Non-pigmented ciliary epithelial cell (primary cell): ENCODE results near the gene PSG2.
"Not testable (repeated sequence)": the region's sequence is repeated elsewhere in the genome, so short reads cannot be mapped to it uniquely, and the experiment has no call there.

Experiments
- DNase-seq: peaks from one replicate; pipeline ENCODE4 v3.0.0-alpha.2; 2010; ENCODE audit warnings: low read depth

Gene PSG2

DNA sequence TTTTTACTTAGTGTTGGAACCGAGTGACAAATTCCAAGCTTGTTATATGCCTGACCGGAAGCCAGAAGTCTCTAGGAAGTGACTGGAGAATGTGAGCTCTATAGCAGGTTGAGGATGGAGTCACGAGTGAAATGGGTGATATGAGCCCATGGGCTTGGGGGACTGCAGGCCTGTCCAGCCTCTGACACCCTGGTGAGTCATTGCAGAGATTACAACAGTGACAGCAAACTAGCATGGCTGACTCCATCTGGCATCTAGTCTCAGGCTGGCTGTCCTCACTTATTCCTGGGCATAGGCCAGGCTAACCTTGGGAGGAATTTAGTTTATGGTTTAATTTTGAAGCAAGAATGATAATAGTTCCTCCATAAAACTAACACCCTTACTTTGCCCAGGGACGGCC, 4.6 kb downstream of the PSG2 start:
- DNase-seq, result peak; percentile 43

DNA sequence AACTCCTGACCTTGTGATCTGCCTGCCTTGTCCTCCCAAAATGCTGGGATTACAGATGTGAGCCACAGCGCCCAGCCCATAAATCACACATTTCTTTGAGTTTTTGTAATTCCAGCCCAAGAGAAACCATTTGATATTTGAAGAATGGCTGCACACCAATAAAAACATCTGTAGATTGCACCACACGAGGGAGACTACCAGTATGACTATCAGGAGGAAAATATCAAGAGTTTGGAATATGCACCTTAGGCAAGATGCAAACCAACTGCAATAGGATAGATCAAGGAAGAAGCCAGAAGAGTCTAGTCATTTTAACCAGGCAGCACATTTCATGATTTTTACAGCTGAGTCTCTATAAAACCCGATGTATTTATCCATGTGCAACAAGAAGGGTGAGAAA, 20.1 kb downstream of the PSG2 start:
- DNase-seq, result not testable (repeated sequence)

DNA sequence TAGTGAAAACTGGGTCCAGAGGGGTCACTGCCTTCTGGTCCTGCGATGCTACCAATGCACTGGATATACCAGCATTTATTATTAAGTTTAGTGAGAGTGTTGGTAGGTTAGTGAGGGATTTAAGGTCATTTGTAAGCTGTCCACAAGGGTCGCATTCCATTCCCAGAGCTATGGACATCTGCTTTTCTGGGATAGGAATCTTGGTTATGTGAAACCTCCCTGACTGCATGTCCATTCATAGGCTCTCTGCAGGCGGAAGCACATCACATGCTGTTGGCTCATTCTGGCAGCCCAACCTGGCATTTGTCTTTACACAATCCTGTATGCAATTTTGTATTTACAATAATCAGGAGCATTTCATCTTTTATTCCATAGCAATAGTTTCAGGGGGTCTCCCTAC, 21.2 kb downstream of the PSG2 start:
- not testable (repeated sequence) for DNase-seq

DNA sequence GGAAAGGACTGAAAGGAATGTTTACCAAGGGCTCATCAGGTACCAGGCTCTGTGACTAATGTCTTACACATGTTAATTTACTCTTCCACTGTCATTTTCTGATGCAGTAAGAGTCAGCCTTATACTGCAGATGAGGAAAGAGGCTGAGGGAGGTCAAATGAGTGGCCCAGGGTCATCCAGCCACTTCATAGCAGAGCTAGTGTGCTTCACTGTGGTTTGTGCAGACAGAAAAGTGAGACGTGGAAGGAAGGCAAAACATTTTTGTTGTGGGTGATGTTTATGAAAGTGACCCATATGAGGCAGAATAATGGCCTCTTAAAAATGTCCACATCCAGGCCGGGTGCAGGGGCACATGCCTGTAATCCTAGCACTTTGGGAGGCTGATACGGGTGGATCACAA, 22.2 kb downstream of the PSG2 start:
- not testable (repeated sequence) for DNase-seq

DNA sequence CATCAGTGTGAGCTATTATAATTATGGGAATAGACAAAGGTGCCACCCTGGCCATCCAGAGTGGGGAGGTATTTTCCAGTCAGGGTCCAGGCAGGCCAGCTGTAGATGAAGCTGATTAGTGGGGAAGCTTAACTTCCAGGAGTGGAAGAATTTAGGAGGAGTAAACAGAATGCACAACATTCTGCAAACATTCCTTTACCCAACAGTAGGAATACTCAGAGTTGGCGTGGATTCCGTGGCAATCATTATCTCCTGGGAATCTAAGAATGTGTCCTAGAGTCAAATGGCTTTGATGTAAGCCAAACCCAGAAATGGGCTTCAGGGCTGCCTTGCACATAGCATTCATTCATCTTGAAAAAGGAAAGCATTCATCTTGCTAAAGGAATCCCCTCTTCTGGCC, 23.0 kb downstream of the PSG2 start:
- not testable (repeated sequence) for DNase-seq

DNA sequence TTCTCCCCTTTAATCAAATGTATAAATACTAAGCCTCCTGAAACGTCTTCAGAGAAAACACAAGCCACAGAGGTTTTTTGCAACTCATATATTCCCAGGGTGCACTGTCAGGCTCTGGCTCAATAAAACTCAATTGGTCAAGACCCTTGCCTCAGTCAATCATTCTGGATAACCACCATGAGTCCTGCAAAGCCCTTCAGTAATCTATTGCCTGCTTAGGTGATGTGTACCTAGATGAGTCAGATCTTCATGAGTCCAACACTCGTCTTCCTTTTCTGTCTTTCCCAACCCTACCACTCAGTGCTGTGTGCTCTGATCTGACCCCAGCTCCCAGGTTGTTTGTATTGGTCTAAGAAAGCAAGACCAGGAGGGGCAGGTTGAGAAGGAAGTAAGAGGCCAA, 24.1 kb downstream of the PSG2 start:
- not testable (repeated sequence) for DNase-seq

DNA sequence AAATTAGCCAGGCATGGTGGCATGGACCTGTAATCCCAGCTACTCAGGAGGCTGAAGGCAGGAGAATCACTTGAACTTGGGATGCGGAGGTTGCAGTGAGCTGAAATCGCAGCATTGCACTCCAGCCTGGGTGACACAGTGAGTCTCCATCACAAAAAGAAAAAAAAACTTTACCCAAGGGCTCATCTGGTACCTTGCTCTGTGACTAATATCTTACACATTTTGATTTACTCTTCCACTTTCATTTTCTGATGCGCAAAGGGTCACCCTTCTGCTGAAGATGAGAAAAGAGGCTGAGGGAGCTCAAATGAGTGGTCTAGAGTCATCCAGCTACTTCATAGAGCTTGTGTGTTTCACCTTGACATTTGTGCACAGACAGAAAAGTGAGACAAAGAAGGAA, 34.5 kb downstream of the PSG2 start:
- not testable (repeated sequence) for DNase-seq

DNA sequence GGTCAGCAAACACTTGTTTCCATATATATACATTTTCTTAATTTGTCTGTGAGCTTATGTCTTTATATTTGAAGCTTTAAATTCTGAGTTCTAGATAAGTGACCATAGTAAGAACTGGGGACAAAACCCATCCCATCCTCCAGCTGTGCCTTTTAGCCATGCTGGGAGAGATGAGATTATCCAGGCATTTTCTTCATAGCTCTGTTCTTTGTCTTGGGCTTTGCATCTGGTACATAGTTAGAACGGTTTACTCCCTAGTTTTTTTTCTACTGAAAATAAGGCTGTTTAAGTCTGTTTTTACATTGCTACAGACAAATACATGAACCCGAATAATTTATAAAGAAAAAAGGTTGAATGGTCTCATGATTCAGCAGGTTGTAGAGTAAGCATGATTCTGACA, 35.9 kb downstream of the PSG2 start:
- not testable (repeated sequence) for DNase-seq

DNA sequence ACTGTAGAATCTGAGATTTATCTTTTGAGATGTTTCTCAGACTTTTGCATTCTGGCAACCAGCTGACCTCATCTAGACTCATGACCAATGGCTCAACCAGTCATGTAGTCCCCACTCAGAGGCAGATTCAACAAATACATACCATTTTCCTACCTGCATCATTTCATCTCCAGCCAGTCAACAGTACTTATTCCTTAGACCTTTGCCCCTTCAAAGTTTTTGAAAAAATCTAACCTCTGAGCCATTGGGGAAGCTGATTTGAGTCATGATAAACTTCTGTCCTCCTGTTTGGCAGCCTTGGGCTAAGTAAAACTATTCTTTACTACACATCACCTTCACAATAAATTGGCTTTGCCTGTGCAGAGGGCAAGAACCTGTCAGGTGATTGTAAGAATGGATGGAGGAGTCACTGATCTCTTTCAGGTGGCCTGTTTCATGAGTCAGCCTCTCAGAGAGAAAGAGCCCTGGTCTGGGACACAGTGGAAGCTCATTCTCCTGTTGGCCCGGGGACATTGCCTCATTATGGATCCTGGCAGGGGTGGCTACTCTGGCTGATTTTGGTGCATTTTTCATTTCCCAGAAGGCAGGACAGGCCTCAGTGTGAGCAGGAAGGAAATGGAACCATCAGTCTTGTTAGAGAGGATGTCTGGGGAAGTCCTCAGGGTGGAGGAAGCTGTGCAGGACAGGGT, 38.9 kb downstream of the PSG2 start:
- DNase-seq, result not testable (repeated sequence)

DNA sequence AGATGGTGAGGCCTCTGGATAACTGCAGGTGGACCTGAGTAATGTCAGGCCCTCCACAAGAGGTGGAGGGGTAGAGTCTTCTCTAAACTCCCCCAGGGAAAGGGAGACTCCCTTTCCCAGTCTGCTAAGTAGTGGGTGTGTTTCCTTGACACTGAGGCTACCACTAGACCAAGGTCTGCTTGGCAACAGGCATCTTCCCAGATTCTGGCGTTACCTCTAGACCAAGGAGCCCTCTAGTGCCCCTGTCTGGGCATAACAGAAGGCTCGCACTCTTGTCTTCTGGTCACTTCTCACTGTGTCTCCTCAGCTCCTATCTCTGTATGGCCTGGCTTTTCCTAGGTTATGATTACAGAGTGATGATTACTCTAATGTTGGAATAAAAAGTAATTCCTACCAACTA, 50.9 kb downstream of the PSG2 start:
- peak; percentile 6 for DNase-seq

DNA sequence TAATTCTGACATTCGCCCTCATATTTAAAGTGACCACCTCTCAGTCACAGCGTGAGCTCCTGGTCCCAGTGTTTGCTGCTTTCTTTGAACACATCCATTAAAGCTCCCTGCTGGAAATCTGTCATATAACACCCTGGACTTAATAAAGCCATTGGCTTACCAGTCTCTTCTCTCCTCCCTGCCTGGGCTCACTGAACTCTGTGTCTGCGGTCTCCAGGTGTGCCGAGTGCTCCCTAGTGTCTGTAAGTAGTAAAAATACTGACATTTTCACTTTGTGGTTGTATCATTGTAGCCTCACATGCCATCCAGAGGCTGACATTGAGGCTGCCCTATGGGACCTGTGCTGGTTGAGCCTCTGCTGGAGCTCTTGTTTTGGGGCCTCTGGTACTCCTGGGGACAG, 53.6 kb downstream of the PSG2 start:
- no peak for DNase-seq

DNA sequence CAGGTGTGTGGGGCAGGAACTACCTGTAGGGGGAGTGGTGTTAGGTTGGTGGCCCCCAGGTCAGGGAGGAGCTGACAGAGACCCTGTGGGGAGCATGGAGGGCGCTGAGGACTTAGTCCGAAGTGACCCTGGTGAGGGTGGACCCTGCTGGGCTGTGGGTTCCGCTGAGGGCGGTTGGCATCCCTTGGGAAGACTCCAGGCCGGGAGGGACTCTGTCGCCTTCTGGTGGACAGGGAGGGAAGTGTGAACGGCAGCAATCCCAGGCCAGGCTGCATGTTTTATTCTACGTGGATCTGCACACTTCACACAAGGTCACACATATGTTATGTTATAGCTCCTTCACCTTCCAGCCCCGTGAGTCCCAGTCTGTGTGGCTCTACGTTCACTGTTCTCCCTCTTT, 54.5 kb downstream of the PSG2 start:
- DNase-seq, result not testable (repeated sequence)

DNA sequence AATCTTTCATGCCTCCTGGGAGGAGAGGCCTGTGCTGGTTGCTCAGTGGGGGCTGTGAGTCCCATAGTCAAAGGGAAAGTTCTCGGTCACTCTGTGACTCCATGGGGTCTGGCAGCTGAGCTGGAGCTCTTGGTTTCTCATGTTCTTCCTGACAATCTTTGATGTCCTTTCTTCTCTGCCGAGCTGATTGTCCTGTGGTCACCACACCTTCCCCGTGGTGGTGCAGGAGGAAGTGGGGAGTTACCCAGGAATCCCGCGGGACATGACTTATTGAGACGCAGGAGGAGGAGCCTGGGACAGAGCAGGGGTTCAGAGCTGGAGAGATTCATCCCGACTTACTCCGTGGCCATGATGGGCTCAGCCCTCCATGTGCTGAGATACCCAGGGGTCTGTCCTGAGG, 55.4 kb downstream of the PSG2 start:
- DNase-seq, result not testable (repeated sequence)

DNA sequence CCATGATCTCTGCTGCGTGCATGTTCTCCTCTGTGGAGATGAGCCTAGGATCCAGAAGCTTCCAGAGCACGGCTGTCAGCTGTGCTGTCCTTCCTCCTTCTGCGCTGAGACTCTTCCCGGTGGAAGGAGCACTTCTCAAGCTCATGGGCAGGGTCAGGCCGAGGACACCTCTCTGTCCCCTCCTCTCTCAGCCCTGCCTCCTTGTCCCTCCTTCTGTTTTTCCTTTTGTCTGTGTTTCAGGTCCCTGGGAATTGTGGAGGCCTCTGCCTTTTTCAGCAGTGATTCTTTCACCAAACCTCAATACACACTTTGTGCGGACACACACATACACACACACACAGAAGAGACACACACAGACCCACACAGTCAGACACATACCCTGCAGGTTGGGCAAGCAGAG, 56.1 kb downstream of the PSG2 start, which contains the start of gene PSG11:
Gene PSG11 (minus strand): TSS at position 101 of the 400 bp plus-strand sequence. CDS start 97 bp downstream, at position 4.
- DNase-seq, result not testable (repeated sequence)

DNA sequence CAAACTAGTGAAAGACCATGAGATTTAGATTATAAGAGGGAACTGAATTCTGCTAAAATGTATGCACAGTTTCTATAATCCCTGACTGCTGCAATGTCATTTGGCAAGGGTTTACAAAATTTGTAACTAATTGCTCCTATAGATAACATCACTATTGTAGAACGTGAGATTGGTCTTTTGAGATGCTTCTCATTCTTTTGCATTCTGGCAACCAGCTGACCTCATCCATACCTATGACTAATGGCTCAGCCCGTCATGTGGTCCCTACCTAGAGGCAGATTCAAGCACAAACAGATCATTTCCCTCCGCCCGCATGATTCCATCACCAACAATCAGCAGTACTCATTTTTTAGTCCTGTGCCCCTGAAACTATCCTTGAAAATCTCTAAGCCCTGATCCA, 60.4 kb downstream of the PSG2 start:
- DNase-seq, result peak; percentile 77

DNA sequence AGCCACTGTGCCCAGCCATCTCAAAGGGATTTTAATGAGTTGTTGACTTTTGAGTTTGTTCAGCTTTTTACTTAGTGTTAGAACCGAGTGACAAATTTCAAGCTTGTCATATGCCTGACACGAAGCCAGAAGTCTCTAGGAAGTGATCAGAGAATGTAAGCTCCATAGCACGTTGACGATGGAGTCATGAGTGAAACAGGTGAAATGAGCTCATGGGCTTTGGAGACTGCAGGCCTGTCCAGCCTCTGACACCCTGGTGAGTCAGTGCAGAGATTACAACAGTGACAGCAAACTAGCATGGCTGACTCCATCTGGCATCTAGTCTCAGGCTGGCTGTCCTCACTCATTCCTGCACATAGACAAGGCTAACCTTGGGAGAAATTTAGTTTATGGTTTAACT, 60.9 kb downstream of the PSG2 start:
- DNase-seq, result peak; percentile 70

DNA sequence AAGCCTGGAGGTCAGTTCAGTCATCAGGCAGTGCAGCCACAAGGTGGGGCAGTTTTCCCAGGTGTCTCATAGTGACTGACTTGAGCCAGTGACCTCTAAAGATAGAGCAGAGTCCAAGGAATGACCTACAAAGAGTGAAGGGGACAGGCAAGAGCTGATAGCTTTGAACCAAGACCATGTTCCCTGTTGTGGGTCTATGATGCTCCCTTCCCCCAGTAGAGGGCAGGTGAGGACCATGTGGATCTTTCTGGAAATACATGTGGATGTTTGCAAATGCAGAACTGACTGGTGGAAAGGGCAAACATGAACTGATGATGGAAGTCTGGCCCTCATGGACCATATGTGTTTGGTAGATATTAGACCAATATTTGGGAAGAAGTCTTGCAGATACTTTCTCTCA, 62.9 kb downstream of the PSG2 start:
- peak; percentile 3 for DNase-seq
